GM21390 (cell line): ENCODE measurements around the gene MAGEA3.
"Not testable (repeated sequence)": the region's sequence is repeated elsewhere in the genome, so short reads cannot be mapped to it uniquely, and the experiment has no call there.

Experiments
- ATAC-seq: cut with Tn5 transposase; IDR thresholded peaks from one replicate; pipeline ENCODE4 v1.9.1; 2021; ENCODE audit not compliant: unreplicated experiment

MAGEA3 gene, protein sequence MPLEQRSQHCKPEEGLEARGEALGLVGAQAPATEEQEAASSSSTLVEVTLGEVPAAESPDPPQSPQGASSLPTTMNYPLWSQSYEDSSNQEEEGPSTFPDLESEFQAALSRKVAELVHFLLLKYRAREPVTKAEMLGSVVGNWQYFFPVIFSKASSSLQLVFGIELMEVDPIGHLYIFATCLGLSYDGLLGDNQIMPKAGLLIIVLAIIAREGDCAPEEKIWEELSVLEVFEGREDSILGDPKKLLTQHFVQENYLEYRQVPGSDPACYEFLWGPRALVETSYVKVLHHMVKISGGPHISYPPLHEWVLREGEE

GRCh38 chrX:152697952-152698931, at the start of gene MAGEA3:
Gene MAGEA3 (plus strand): TSS chrX:152698794. CDS start chrX:152700833, 2,039 bp downstream.
- not testable (repeated sequence) for ATAC-seq

GRCh38 chrX:152652060-152652459, 46.5 kb upstream of the MAGEA3 start:
- ATAC-seq = no peak

DNA sequence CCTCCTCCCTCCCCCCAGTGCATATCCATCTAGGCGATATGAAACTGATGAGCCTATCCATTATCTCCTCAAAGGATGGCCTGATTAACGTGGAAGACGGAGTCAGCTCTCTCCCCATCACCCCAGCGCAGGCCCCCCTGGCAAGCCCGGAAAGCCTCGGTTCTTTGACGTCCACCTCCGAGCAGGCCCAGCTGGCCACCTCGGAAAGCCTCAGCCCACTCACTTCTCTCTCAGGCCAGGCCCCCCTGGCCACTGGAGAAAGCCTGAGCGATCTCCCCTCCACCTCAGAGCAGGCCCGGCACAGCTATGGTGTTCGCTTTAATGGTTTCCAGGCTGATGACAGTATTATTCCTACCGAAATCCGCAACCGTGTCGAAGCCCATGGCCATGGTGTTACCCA, 46.1 kb upstream of the MAGEA3 start:
- no peak for ATAC-seq

DNA sequence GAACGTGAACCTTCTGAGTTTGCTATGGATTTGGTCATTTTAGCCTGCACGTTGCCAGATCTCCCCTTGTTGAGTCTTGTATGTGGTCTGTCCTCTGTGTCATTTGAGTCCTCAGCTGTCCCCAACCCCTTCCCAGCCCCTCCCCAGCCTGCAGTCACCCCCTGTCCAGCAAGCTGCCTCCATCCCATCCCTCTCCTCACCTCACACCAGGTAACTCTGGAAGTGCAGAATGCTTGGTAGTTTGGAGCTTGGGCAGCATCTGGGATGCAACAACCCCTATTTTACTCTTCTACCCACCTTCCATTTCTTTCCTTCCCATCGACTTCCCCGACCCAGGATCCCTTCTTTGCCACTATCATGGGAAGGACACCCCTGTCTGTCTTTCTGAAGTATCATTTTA, 42.5 kb upstream of the MAGEA3 start:
- ATAC-seq = no peak

GRCh38 chrX:152656890-152657289, 41.7 kb upstream of the MAGEA3 start:
- no peak for ATAC-seq

GRCh38 chrX:152658302-152658701, 40.3 kb upstream of the MAGEA3 start:
- no peak for ATAC-seq

- no peak for ATAC-seq
Measured at GRCh38 chrX:152663086-152663485, 35.5 kb upstream of the MAGEA3 start.

- ATAC-seq = no peak
Measured at GRCh38 chrX:152674135-152674534, 24.5 kb upstream of the MAGEA3 start.

DNA sequence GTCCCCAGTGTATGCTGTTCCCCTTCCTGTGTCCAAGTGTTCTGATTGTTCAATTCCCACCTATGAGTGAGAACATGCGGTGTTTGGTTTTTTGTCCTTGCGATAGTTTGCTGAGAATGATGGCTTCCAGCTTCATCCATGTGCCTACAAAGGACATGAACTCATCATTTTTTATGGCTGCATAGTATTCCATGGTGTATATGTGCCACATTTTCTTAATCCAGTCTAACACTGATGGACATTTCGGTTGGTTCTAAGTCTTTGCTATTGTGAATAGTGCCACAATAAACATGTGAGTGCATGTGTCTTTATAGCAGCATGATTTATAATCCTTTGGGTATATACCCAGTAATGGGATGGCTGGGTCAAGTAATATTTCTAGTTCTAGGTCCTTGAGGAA, 23.9 kb upstream of the MAGEA3 start:
- ATAC-seq = not testable (repeated sequence)

DNA sequence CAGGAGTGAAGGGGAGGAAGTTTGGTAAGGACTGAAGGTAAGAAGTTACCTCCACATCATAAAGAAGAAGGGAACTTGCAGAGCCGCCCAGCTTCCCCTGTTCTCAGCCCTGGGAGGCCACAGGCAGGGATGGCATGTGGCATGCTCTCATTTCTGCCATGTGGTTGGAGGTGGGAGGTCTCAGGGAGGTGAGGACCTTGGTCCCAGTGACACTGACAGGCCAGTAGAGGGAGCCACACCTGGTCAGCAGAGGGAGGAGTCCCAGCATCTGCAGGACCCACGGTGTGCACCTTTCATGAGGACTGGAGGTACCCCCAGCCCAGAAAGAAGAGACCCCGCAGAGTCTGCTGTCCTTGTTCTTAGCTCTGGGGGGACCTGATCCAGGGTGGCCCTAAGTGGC, 17.6 kb upstream of the MAGEA3 start:
- ATAC-seq = peak; percentile 67

DNA sequence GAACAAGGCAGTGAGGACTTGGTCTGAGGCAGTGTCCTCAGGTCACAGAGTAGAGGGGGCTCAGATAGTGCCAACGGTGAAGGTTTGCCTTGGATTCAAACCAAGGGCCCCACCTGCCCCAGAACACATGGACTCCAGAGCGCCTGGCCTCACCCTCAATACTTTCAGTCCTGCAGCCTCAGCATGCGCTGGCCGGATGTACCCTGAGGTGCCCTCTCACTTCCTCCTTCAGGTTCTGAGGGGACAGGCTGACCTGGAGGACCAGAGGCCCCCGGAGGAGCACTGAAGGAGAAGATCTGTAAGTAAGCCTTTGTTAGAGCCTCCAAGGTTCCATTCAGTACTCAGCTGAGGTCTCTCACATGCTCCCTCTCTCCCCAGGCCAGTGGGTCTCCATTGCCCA, 1.8 kb downstream of the MAGEA3 start:
- ATAC-seq = not testable (repeated sequence)

DNA sequence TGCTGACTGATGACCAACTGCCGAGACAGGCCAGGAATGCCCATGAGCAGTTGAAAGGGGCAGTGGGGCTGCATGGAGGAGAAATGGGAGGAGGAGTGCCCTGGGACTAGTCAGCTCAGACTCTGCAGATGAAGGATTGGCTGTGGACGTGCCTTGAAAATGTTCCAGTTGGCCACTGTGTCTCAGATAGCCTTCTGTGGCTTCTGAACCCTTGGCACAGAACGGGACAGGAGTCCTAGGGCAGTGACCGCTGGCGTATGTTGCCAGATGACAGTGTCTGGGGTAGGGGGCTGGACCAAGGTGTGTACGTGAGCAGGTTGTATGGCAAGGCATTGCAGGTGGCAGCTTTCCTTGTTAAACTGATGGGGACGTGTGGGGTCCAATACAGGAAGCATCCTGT, 7.9 kb downstream of the MAGEA3 start:
- not testable (repeated sequence) for ATAC-seq

- ATAC-seq = not testable (repeated sequence)
Measured at GRCh38 chrX:152709173-152709572, 10.6 kb downstream of the MAGEA3 start, which contains the start of gene CSAG2. Gene CSAG2 (minus strand): TSS chrX:152709273. CDS start chrX:152709112, 161 bp downstream.

DNA sequence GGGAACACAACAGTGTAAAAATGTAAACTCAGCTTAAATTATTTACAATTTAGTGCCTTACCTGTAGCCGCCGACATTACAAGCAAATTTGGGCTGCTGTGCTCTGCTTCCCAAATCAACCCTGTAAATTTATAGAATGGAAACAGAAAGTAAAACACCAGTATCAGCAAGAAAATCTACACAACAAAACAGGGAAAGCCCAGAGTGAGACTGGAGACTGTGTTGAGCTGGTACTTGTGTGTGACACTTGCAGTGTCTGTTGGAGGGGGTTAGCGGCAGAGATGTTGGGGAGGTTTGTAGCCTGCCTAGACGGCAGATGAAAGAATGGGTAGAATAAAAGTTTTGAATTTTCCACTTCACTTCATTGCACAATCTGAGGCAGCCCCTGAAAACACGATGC, 14.6 kb downstream of the MAGEA3 start:
- ATAC-seq = not testable (repeated sequence)

GRCh38 chrX:152713815-152714787, 15.5 kb downstream of the MAGEA3 start, which contains the start of gene MAGEA2B:
Gene MAGEA2B (plus strand): TSS chrX:152714628. CDS start chrX:152717107, 2,479 bp downstream.
- ATAC-seq = not testable (repeated sequence)

GRCh38 chrX:152725409-152725808, 26.8 kb downstream of the MAGEA3 start:
- no peak for ATAC-seq

- ATAC-seq = no peak
Measured at GRCh38 chrX:152733261-152733975, 34.8 kb downstream of the MAGEA3 start, which contains the start of the genes CSAG1 and MAGEA12. Gene CSAG1 (minus strand): TSS chrX:152733721. CDS start chrX:152732460, 1,261 bp downstream. Gene MAGEA12 (plus strand): TSS chrX:152733757. CDS start chrX:152736162, 2,405 bp downstream.

GRCh38 chrX:152734143-152734858, 35.7 kb downstream of the MAGEA3 start:
- ATAC-seq = not testable (repeated sequence)

- ATAC-seq = no peak
Measured at GRCh38 chrX:152735101-152735500, 36.5 kb downstream of the MAGEA3 start.
